Prostate gland (tissue), 2 donors: Measurements from ENCODE around the gene FNDC7.

Experiments
- POLR2AphosphoS5 ChIP-seq: sonication (generic); formaldehyde crosslinking; IDR thresholded peaks from one replicate; pipeline ENCODE4 v1.6.1; 2017; ENCODE audit warnings: antibody characterized with exemption
- TF ChIP-seq, protein P1 (sequence below), 4 experiments: fragments of 200-600 bp in 2 of 4; fragments of 450-650 bp in 2 of 4; sonication (generic) in 2 of 4; IDR thresholded peaks; 1 replicate in 3 of 4; 2 replicates in 1 of 4; pipeline ENCODE4 v1.5.1; 2016 to 2019; ENCODE audit warnings: antibody characterized with exemption in 4 of 4, mild to moderate bottlenecking in 2 of 4, moderate library complexity in 2 of 4

DNA sequence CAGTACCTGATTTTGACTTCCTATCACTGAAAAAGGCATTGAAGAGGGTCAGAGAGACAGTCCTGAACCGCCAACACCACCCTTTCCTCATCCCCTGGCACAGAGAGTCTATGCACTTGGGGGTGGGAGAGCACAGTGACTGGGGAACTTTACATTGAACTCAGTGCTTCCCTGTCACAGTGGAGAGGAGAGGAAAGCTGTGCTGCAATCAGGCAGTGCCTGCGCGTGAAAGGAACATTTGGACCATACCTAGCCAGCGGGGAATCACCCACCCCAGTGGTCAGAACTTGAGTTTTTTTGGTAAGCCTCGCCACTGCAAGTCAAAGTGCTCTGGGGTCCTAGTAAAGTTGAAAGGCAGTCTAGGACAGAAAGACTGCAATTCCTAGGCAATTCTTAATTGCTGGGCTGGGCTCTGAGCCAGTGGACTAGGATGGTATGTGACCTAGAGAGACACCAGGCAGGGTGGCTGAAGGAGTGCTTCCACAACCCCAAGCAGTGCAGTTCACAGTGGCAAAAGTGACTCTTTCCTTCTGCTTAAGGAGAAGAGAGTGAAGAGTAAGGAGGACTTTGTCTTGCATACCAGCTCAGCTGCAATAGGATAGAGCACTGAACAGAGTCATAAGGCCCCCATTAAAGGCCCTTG, 42.5 kb upstream of the FNDC7 start:
- no peak for TF ChIP-seq POLR2AphosphoS5
- TF ChIP-seq, protein P1, sequence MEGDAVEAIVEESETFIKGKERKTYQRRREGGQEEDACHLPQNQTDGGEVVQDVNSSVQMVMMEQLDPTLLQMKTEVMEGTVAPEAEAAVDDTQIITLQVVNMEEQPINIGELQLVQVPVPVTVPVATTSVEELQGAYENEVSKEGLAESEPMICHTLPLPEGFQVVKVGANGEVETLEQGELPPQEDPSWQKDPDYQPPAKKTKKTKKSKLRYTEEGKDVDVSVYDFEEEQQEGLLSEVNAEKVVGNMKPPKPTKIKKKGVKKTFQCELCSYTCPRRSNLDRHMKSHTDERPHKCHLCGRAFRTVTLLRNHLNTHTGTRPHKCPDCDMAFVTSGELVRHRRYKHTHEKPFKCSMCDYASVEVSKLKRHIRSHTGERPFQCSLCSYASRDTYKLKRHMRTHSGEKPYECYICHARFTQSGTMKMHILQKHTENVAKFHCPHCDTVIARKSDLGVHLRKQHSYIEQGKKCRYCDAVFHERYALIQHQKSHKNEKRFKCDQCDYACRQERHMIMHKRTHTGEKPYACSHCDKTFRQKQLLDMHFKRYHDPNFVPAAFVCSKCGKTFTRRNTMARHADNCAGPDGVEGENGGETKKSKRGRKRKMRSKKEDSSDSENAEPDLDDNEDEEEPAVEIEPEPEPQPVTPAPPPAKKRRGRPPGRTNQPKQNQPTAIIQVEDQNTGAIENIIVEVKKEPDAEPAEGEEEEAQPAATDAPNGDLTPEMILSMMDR (IDR thresholded peaks at IDR 0.05), result no peak
